ENCODE data around the gene REXO1.

DNA sequence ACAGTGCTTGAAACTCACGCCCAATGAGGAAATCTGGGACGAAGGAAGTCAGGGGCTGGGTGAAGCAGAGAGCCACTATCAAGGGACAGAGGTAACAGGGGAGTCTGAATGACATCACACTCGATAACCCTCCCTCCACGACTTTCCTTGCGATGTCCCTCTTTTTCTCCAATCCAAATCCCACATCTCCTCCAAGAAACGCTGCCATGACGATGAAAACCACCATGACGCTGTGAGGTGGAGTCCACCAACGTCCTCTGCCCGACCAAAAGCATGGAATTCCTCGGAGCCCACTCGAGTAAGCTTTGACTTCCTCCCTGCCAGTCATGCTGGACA, 967 bp downstream of the REXO1 start:
- TF ChIP-seq GATA2 (IDR thresholded peaks at IDR 0.05; ENCODE audit: insufficient read depth, insufficient read length, low read depth, low read length), result no peak
- TF ChIP-seq, protein P1, sequence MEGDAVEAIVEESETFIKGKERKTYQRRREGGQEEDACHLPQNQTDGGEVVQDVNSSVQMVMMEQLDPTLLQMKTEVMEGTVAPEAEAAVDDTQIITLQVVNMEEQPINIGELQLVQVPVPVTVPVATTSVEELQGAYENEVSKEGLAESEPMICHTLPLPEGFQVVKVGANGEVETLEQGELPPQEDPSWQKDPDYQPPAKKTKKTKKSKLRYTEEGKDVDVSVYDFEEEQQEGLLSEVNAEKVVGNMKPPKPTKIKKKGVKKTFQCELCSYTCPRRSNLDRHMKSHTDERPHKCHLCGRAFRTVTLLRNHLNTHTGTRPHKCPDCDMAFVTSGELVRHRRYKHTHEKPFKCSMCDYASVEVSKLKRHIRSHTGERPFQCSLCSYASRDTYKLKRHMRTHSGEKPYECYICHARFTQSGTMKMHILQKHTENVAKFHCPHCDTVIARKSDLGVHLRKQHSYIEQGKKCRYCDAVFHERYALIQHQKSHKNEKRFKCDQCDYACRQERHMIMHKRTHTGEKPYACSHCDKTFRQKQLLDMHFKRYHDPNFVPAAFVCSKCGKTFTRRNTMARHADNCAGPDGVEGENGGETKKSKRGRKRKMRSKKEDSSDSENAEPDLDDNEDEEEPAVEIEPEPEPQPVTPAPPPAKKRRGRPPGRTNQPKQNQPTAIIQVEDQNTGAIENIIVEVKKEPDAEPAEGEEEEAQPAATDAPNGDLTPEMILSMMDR (IDR thresholded peaks at IDR 0.05; ENCODE audit: extremely low read depth in 1 of 2, insufficient read depth in 1 of 2, low read depth in 1 of 2, low read length in 2 of 2), result no peak
- no peak for TF ChIP-seq POLR2A (IDR thresholded peaks at IDR 0.05; ENCODE audit: low read depth, low read length)
- TF ChIP-seq FOS (IDR thresholded peaks at IDR 0.05; ENCODE audit: borderline replicate concordance, insufficient read depth, low read length), result no peak
- no peak for TF ChIP-seq POLR2AphosphoS5 (IDR thresholded peaks at IDR 0.05; ENCODE audit: insufficient read depth, low read depth, low read length)

Measured in endothelial cell of umbilical vein (primary cell).